Right atrium auricular region (tissue), 2 donors: Measurements from ENCODE around the gene CBLIF. TPM values are rescaled to one million over a fixed set of nuclear protein-coding genes. Genes with fewer than 3 reads are reported as not detected.
A peak's percentile ranks its signal among the peaks of the same experiment; 100 is the strongest.

Source experiments
- DNase-seq: peaks from one replicate; pipeline ENCODE4 v3.0.0-alpha.2; 2019; ENCODE audit warnings: low spot score
- H3K27ac ChIP-seq, 2 donors: fragments of 200-600 bp; sonication (generic); 1 replicate in 1 of 2; 2 replicates in 1 of 2; pipeline ENCODE4 v1.5.1; 2016 to 2019
- H3K27me3 ChIP-seq, 2 donors: fragments of 200-600 bp; sonication (generic); one replicate each; pipeline versions ENCODE4 v1.5.1 to v1.6.0; 2017 to 2019
- H3K36me3 ChIP-seq: fragments of 200-600 bp; sonication (generic); one replicate; pipeline ENCODE4 v1.5.1; 2016
- H3K4me1 ChIP-seq, 2 donors: fragments of 200-600 bp; sonication (generic); one replicate each; pipeline versions ENCODE4 v1.5.1 to v1.6.0; 2017 to 2019
- H3K4me3 ChIP-seq, 2 donors: fragments of 200-600 bp; sonication (generic); 1 replicate in 1 of 2; 2 replicates in 1 of 2; pipeline ENCODE4 v1.5.1; 2017 to 2019; ENCODE audit warnings: mild to moderate bottlenecking in 1 of 2, moderate library complexity in 1 of 2
- H3K9me3 ChIP-seq, 2 donors: fragments of 200-600 bp; sonication (generic); one replicate each; pipeline ENCODE4 v1.5.1; 2019
- total RNA-seq, 2 donors: library from RNA; depleted of rRNA; stranded (reverse); fragments of >200 nt; gene quantifications; one replicate each; pipeline ENCODE4 v1.1.0, GENCODE V29; 2016
- TF ChIP-seq, protein P1 (sequence below), 2 donors: fragments of 200-600 bp; sonication (generic); IDR thresholded peaks; one replicate each; pipeline ENCODE4 v1.5.1; 2019; ENCODE audit warnings: antibody characterized with exemption in 2 of 2

The CBLIF gene
- total RNA-seq, 2 donors from 2014 or later, result not detected

DNA sequence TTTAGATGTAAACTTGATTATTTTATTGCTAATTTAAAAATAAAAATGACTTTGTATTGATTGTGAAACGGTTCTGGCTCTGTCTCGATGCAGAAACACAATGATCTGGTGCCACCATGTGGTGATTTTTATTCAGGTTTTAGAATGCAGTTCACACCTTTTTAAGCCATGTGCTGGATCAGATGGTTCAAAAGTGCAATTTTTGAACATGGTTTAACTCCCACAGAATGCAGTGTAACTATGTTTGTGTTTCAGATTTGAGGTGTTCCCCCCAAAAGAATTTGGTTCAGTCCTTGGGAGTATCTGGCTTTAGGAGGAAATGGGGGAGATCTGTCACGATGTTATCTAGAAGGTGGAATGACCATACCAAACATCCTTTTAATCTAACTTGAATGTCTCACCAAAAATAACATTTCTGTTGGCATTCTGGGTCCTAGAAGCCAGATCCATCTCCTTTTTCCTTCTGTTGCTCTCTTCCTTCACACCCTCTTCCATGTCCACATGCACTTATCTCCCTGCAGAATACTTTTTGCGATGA lies 42.6 kb downstream of the CBLIF start:
- DNase-seq, result no peak
- Histone ChIP-seq H3K27ac (peak overlapping the region in 1 of 2 donors; percentile 56), H3K4me1 (peaks cover 0 to 9% of the 10 kb centered on the region in 2 donors), H3K9me3 (no peaks in the 10 kb centered on the region), H3K36me3 (peaks cover 54% of the 10 kb centered on the region), H3K27me3 (no peaks in the 10 kb centered on the region), H3K4me3 (no peak overlapping the region)
- TF ChIP-seq, protein P1, sequence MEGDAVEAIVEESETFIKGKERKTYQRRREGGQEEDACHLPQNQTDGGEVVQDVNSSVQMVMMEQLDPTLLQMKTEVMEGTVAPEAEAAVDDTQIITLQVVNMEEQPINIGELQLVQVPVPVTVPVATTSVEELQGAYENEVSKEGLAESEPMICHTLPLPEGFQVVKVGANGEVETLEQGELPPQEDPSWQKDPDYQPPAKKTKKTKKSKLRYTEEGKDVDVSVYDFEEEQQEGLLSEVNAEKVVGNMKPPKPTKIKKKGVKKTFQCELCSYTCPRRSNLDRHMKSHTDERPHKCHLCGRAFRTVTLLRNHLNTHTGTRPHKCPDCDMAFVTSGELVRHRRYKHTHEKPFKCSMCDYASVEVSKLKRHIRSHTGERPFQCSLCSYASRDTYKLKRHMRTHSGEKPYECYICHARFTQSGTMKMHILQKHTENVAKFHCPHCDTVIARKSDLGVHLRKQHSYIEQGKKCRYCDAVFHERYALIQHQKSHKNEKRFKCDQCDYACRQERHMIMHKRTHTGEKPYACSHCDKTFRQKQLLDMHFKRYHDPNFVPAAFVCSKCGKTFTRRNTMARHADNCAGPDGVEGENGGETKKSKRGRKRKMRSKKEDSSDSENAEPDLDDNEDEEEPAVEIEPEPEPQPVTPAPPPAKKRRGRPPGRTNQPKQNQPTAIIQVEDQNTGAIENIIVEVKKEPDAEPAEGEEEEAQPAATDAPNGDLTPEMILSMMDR (IDR thresholded peaks at IDR 0.05), result peak; percentile 41 to 72

DNA sequence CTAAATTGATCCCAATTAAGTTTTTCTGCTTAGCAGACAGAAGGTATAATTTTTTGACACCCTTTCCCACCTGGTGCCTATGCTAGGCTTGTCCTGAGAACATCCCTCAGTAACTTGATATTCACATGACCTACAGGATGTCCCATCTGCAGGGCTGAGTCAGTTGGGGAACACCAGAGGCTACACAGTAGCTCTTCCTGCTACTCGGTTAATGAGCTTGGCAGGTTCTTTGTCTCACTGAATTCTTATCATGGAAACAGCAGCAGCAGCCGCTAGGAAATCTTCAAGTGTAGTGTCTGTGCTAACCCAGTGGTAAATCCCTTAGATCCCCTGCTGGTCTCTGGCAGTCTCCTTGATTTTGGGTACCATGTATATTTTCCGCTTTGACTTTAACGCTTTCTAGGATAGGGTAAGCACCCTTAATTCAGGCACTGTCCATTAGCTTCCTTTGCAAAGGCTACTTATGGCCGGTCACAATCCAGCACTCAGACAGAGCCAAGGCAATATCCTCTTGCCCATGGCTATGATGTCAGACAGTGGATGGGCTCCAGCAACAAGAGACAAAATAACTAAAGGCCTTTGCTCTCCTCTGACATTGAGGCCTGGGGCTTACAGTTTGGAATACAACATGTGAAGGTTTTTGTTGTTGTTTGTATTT lies 43.2 kb downstream of the CBLIF start:
- Histone ChIP-seq H3K9me3 (no peaks in the 10 kb centered on the region), H3K36me3 (peaks cover 48% of the 10 kb centered on the region), H3K27me3 (no peaks in the 10 kb centered on the region), H3K27ac (peak overlapping the region; percentile 24 to 56), H3K4me3 (no peak overlapping the region), H3K4me1 (peaks cover 0 to 9% of the 10 kb centered on the region in 2 donors)
- no peak for DNase-seq
- TF ChIP-seq, protein P1 (IDR thresholded peaks at IDR 0.05), result no peak

DNA sequence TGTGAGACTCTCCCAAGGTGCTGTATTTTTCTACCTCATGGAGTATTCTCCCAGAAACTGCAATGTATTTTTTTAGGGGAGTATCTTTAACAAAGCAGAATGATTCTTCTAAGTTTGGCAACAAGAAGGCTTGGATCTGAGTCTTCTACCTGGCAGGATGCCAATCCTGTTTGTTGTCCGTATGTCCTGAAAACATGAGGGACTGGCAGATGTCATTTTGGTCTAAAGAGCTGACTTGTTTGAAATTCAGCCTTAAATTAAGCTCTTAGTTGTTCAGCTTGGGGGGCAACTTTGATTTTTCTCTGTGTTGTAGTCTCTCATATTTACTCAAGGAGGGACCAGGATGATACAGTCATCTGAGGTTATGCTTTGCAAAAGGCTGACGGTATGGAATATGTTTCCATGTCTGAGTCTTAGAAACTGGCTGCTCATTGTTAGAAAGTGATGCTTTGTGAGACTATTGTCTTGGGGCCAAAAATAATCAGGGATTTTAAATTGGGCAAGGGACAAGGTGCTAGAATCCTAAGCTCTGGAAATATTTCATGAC lies 44.1 kb downstream of the CBLIF start:
- DNase-seq, result no peak
- Histone ChIP-seq H3K27me3 (no peaks in the 10 kb centered on the region), H3K4me1 (peaks cover 0 to 9% of the 10 kb centered on the region in 2 donors), H3K4me3 (no peak overlapping the region), H3K9me3 (no peaks in the 10 kb centered on the region), H3K36me3 (peaks cover 46% of the 10 kb centered on the region), H3K27ac (no peak overlapping the region)
- TF ChIP-seq, protein P1 (IDR thresholded peaks at IDR 0.05), result no peak

DNA sequence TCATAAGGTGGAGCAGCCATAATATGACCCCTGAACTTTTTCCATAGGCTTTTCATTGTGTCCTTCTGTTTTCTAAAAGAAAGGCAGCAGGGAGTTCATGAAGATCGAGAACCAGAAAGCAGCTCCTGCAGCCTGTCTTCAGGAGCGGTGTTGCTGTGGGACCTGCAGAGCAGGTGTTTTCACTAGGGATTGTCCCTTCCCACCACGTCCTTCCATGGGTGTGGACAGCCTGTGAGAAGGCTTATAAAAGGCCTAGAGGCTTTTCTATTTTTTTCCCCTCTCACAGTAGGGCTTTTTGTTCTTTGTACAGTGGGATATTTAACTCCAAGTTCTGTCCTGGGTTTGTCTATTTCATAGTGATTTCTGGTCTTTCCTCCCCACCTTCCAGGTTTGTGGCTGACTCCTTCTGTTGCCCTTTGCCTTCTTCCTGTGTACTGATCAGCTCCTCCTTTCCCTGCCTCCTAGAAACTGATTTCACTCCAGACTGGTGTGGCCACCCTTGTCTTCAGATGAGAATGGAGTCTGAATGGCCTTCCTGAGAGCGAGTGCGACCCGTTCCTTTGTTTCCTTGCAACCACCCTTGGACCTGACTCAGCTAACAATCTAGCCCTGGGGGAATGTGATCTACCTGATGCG lies 44.8 kb downstream of the CBLIF start:
- Histone ChIP-seq H3K27ac (no peak overlapping the region), H3K4me3 (no peak overlapping the region), H3K9me3 (no peaks in the 10 kb centered on the region), H3K27me3 (no peaks in the 10 kb centered on the region), H3K4me1 (peaks cover 0 to 9% of the 10 kb centered on the region in 2 donors), H3K36me3 (peaks cover 46% of the 10 kb centered on the region)
- no peak for DNase-seq
- TF ChIP-seq, protein P1 (IDR thresholded peaks at IDR 0.05), result no peak

DNA sequence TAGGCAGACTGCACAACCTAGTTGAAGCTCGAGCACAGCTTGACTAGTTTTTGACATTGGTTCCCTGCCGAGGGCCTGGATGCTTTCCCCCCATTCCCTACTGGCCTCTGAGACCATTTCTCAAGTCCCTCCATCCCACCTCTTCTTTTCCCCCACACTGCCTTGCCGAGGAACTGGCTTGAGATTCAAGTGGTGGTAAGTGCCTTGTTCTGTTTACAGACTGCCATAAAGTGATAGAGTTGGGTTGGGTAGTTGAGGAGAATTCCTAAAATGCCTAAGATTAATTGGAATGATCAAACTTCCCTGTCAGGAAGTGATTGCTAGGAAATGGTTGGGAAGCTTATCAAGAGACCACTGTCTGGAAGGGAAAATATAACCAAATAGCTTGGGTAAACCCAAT lies 50.9 kb downstream of the CBLIF start:
- Histone ChIP-seq H3K36me3 (peaks cover 60% of the 10 kb centered on the region), H3K27ac (no peak overlapping the region), H3K4me1 (no peaks in the 10 kb centered on the region), H3K9me3 (no peaks in the 10 kb centered on the region), H3K27me3 (no peaks in the 10 kb centered on the region), H3K4me3 (no peak overlapping the region)
- TF ChIP-seq, protein P1 (IDR thresholded peaks at IDR 0.05), result no peak
- no peak for DNase-seq
